Right cardiac atrium (tissue), 5 donors: ENCODE results near the gene WASL. TPM values are rescaled to one million over a fixed set of nuclear protein-coding genes. Genes with fewer than 3 reads are reported as not detected.

Experiments
- polyA plus RNA-seq: library from polyadenylated mRNA; stranded (reverse); fragments of 200-250 nt; gene quantifications from one replicate; pipeline ENCODE4 v1.2.3, GENCODE V29; 2013
- total RNA-seq, 4 donors: library from RNA; stranded (reverse); fragmentation: NEBNext Ultra II Directional; extraction: Animal tissue kit (Norgen Biotek cat#: 25700); gene quantifications; one replicate each; pipeline ENCODE4 v1.2.1, GENCODE V29; 2021
- donor health status: healthy with polysubstance abuse.
- donor health status: DM: no; HTN: yes; CAD: no.
- donor health status: DM: no; HTN: no; CAD: no.
- donor health status: DM: no; HTN: yes; CAD: no; lungs with severe emphysema.
- donor health status: DM: yes; HTN: yes; CAD: no.

WASL gene
- total and polyA plus RNA-seq, 5 donors = 16.9 to 32.5 (median 27.9) TPM

Other genes starting within 250 kb of the WASL start
- under 1 TPM; 0.41 to 0.79 (median 0.62) TPM for gene IQUB, start 214.4 kb downstream of the WASL start, total RNA-seq
- 0.07 TPM for gene IQUB, start 214.4 kb downstream of the WASL start, polyA plus RNA-seq
- gene NDUFA5, start 191.2 kb downstream of the WASL start, total RNA-seq = 100 to 1,000 TPM; 270 to 342 (median 313) TPM
- 375 TPM for gene NDUFA5, start 191.2 kb downstream of the WASL start, polyA plus RNA-seq
- gene ASB15, start 147.2 kb downstream of the WASL start, total RNA-seq = 10 to 100 TPM; 15.6 to 56.7 (median 39.5) TPM
- 23.7 TPM for gene ASB15, start 147.2 kb downstream of the WASL start, polyA plus RNA-seq
- 100 to 1,000 TPM; 258 to 704 (median 329) TPM for gene LMOD2, start 93.1 kb downstream of the WASL start, total RNA-seq
- gene LMOD2, start 93.1 kb downstream of the WASL start, polyA plus RNA-seq = 849 TPM
- under 1 TPM in 2 of 4 donors, not detected in 2; 0.41 to 0.42 TPM for gene HYAL4, start 96.2 kb upstream of the WASL start, total RNA-seq
- gene HYAL4, start 96.2 kb upstream of the WASL start, polyA plus RNA-seq = not detected
- not detected for gene SPAM1, start 176.2 kb upstream of the WASL start, total RNA-seq
- not detected for gene SPAM1, start 176.2 kb upstream of the WASL start, polyA plus RNA-seq